Spleen (tissue), 11 donors: Measurements from ENCODE around the gene MGAT5. TPM values are rescaled to one million over a fixed set of nuclear protein-coding genes. Genes with fewer than 3 reads are reported as not detected.

Experiments
- DNase-seq: peaks from one replicate; pipeline ENCODE4 v3.0.0-alpha.2; 2020
- H3K27ac ChIP-seq, 8 donors: fragments of 200-600 bp; sonication (generic) in 7 of 8; 1 replicate in 4 of 8; 2 replicates in 4 of 8; pipeline versions ENCODE4 v1.5.0 to v1.8.0; 2016 to 2021; ENCODE audit warnings: inconsistent platforms in 4 of 8, mild to moderate bottlenecking in 4 of 8, moderate library complexity in 1 of 8
- H3K27me3 ChIP-seq, 7 donors: fragments of 200-600 bp; sonication (generic) in 6 of 7; replicated peaks in 1 of 7; 1 replicate in 4 of 7; 2 replicates in 3 of 7; pipeline versions ENCODE4 v1.5.0 to v1.8.0; 2016 to 2021; ENCODE audit warnings: inconsistent platforms in 3 of 7, mild to moderate bottlenecking in 1 of 7
- H3K36me3 ChIP-seq, 6 donors: fragments of 200-600 bp; sonication (generic) in 5 of 6; 1 replicate in 4 of 6; 2 replicates in 2 of 6; pipeline versions ENCODE4 v1.5.0 to v1.8.0; 2016 to 2021; ENCODE audit warnings: inconsistent platforms in 2 of 6
- H3K4me1 ChIP-seq, 6 donors: fragments of 200-600 bp; sonication (generic) in 5 of 6; 1 replicate in 3 of 6; 2 replicates in 3 of 6; pipeline versions ENCODE4 v1.5.0 to v1.8.0; 2016 to 2021; ENCODE audit warnings: inconsistent platforms in 3 of 6
- H3K4me3 ChIP-seq, 8 donors: fragments of 200-600 bp; sonication (generic) in 7 of 8; 1 replicate in 4 of 8; 2 replicates in 4 of 8; pipeline versions ENCODE4 v1.5.0 to v1.8.0; 2016 to 2021; ENCODE audit warnings: inconsistent platforms in 4 of 8, mild to moderate bottlenecking in 4 of 8, moderate library complexity in 2 of 8
- H3K9me3 ChIP-seq, 8 donors: fragments of 200-600 bp; sonication (generic) in 7 of 8; 1 replicate in 4 of 8; 2 replicates in 4 of 8; pipeline versions ENCODE4 v1.5.0 to v1.8.0; 2016 to 2021; ENCODE audit warnings: inconsistent platforms in 4 of 8
- POLR2A ChIP-seq, 3 donors: fragments of 450-650 bp; IDR thresholded peaks; one replicate each; pipeline ENCODE4 v1.5.1; 2017; ENCODE audit warnings: antibody characterized with exemption in 3 of 3, mild to moderate bottlenecking in 1 of 3
- POLR2AphosphoS5 ChIP-seq, 3 donors: sonication (generic); formaldehyde crosslinking; IDR thresholded peaks; one replicate each; pipeline ENCODE4 v1.5.1; 2017; ENCODE audit warnings: antibody characterized with exemption in 3 of 3
- WGBS, 5 donors: extraction: QIAGEN DNeasy Blood & Tissue Kit in 3 of 5; methylation state at CpG; one replicate each; pipeline versions ENCODE4 v1.1.5 to v1.1.7; 2013 to 2018; 5-methylcytosine and 5-hydroxymethylcytosine counted together
- intact Hi-C: fragments of 100-400 bp; cut with DNase I; formaldehyde crosslinking; loops from one replicate; pipeline ENCODE4 v1.15.0; 2023; ENCODE audit warnings: low total_unique reads
- polyA plus RNA-seq, 3 donors: library from polyadenylated mRNA; stranded (reverse); fragments of 200-250 nt; gene quantifications; one replicate each; pipeline ENCODE4 v1.2.1, GENCODE V29; 2013
- total RNA-seq, 7 donors: library from RNA; depleted of rRNA in 3 of 7; stranded (reverse); fragments of >200 nt in 3 of 7; fragmentation: NEBNext Ultra II Directional in 4 of 7; extraction: Animal tissue kit (Norgen Biotek cat#: 25700) in 4 of 7; gene quantifications; one replicate each; pipeline versions ENCODE4 v1.1.0 to v1.2.1, GENCODE V29; 2016 to 2021
- TF ChIP-seq, protein P1 (sequence below), 11 experiments: fragments of 200-600 bp in 7 of 11; fragments of 450-650 bp in 4 of 11; sonication (generic) in 4 of 11; IDR thresholded peaks in 8 of 11; conservative IDR thresholded peaks in 3 of 11; 1 replicate in 7 of 11; 2 replicates in 4 of 11; pipeline versions ENCODE4 v1.4.0 to v1.8.0; 2016 to 2021; ENCODE audit warnings: antibody characterized with exemption in 11 of 11, inconsistent platforms in 4 of 11, mild to moderate bottlenecking in 1 of 11
- donor health status: healthy with polysubstance abuse.
- donor health status: DM: no; HTN: no; CAD: no; lungs with moderate emphysema.
- donor health status: DM: no; HTN: no; CAD: no.
- donor health status: Bipolar disorder and iron deficiency.
- donor health status: healthy.
- donor health status: DM: no; HTN: no; CAD: no.
- donor health status: DM: yes; HTN: yes; CAD: no.

MGAT5 gene
- total and polyA plus RNA-seq, 10 donors = 11.2 to 110 (median 91.9) TPM

DNA sequence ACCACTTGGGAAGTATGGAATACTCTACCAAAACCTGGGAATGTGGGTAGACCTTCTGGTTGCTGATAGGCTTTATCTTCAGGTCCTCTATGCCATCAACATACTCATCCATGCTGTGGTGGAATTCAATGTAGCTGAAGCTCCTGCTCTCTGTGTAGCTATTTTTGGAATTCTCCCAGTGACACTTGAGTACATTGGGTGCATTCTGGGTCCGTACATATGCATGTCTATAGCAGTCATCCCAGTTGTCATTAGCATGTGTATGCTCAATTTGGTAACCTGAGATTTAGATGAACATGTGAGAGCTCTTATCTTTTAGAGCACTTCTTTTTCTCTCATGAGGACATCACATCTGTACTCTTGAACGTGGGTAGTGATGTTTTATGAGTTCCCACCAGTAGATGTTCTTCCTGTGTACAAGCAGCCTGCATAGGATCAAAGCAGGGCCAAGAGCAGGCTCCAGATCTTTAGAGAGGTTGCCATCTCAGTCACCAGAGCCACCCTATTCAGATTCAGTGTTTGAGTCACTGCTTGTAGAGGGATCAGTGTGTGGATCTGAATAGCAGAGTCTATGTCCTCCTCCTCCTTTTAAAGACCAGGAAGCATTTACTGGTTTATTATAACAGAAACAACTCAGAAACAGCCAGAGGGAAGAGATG, 65.9 kb downstream of the MGAT5 start:
- intact Hi-C loops = no loop called here
- Histone ChIP-seq H3K27me3 (no peaks in the 10 kb centered on the region), H3K4me3 (no peak overlapping the region), H3K27ac (peak overlapping the region in 3 of 8 donors; percentile 14 to 28 (median 17)), H3K4me1 (peaks cover 12 to 86% (median 29%) of the 10 kb centered on the region in 6 donors), H3K36me3 (peaks cover 0 to 59% (median 19%) of the 10 kb centered on the region in 6 donors), H3K9me3 (no peaks in the 10 kb centered on the region)
- whole genome bisulfite sequencing, 5 donors = 50 to 74% (median 63%) methylated on average over 2 of the region's 2 CpGs
- no peak for TF ChIP-seq POLR2AphosphoS5 (IDR thresholded peaks at IDR 0.05)
- TF ChIP-seq POLR2A (IDR thresholded peaks at IDR 0.05) = no peak
- TF ChIP-seq, protein P1, sequence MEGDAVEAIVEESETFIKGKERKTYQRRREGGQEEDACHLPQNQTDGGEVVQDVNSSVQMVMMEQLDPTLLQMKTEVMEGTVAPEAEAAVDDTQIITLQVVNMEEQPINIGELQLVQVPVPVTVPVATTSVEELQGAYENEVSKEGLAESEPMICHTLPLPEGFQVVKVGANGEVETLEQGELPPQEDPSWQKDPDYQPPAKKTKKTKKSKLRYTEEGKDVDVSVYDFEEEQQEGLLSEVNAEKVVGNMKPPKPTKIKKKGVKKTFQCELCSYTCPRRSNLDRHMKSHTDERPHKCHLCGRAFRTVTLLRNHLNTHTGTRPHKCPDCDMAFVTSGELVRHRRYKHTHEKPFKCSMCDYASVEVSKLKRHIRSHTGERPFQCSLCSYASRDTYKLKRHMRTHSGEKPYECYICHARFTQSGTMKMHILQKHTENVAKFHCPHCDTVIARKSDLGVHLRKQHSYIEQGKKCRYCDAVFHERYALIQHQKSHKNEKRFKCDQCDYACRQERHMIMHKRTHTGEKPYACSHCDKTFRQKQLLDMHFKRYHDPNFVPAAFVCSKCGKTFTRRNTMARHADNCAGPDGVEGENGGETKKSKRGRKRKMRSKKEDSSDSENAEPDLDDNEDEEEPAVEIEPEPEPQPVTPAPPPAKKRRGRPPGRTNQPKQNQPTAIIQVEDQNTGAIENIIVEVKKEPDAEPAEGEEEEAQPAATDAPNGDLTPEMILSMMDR (IDR thresholded peaks at IDR 0.05 in 8 of 11, conservative IDR thresholded peaks at IDR 0.05 in 3 of 11) = no peak
- no peak for DNase-seq

GRCh38 chr2:134320930-134321329, 67.1 kb downstream of the MGAT5 start:
- H3K9me3 ChIP-seq = no peaks in the 10 kb centered on the region
- peaks cover 17 to 89% (median 35%) of the 10 kb centered on the region in 6 donors for H3K4me1 ChIP-seq
- H3K27me3 ChIP-seq = no peaks in the 10 kb centered on the region
- H3K36me3 ChIP-seq = peaks cover 0 to 59% (median 19%) of the 10 kb centered on the region in 6 donors
- no peak for DNase-seq
- 27 to 57% (median 45%) methylated on average over 3 of the region's 3 CpGs for WGBS, 5 donors
- no peak overlapping the region for H3K4me3 ChIP-seq
- no peak for TF ChIP-seq POLR2AphosphoS5 (IDR thresholded peaks at IDR 0.05)
- intact Hi-C loops = no loop called here
- H3K27ac ChIP-seq = peak overlapping the region in 3 of 8 donors; percentile 17 to 60 (median 28)

- Histone ChIP-seq H3K27ac (peak overlapping the region in 2 of 8 donors; percentile 29 to 68), H3K27me3 (no peaks in the 10 kb centered on the region), H3K9me3 (no peaks in the 10 kb centered on the region), H3K4me1 (peaks cover 18 to 98% (median 38%) of the 10 kb centered on the region in 6 donors), H3K4me3 (no peak overlapping the region), H3K36me3 (peaks cover 0 to 40% (median 3%) of the 10 kb centered on the region in 6 donors)
- intact Hi-C loops = no loop called here
- TF ChIP-seq POLR2A (IDR thresholded peaks at IDR 0.05) = no peak
- TF ChIP-seq POLR2AphosphoS5 (IDR thresholded peaks at IDR 0.05) = no peak
- TF ChIP-seq, protein P1 (IDR thresholded peaks at IDR 0.05 in 8 of 11, conservative IDR thresholded peaks at IDR 0.05 in 3 of 11) = no peak
- DNase-seq = no peak
- 94 to 100% (median 97%) methylated on average over 1 of the region's 1 CpG for WGBS, 5 donors
These were observed 69.9 kb downstream of the MGAT5 start for GRCh38 chr2:134323777-134324176.

- H3K9me3 ChIP-seq = no peaks in the 10 kb centered on the region
- 44 to 69% (median 60%) methylated on average over 4 of the region's 4 CpGs for WGBS, 5 donors
- DNase-seq = no peak
- H3K4me1 ChIP-seq = peaks cover 18 to 93% (median 37%) of the 10 kb centered on the region in 6 donors
- no peaks in the 10 kb centered on the region for H3K27me3 ChIP-seq
- peaks cover 0 to 36% (median 0%) of the 10 kb centered on the region in 6 donors for H3K36me3 ChIP-seq
- TF ChIP-seq, protein P1 (IDR thresholded peaks at IDR 0.05 in 8 of 11, conservative IDR thresholded peaks at IDR 0.05 in 3 of 11) = no peak
- TF ChIP-seq POLR2AphosphoS5 (IDR thresholded peaks at IDR 0.05) (no peak), POLR2A (IDR thresholded peaks at IDR 0.05) (no peak)
- H3K27ac ChIP-seq = peak overlapping the region in 3 of 8 donors; percentile 14 to 68 (median 29)
- intact Hi-C loops = no loop called here
- no peak overlapping the region for H3K4me3 ChIP-seq
These were observed 70.6 kb downstream of the MGAT5 start for GRCh38 chr2:134324430-134324829.
